Stimulated activated CD4-positive, alpha-beta T cell treated with anti-CD3 and anti-CD28 coated beads, Interleukin-2, amount 100 ng/mL, for 4 hours (primary cell): ENCODE measurements around the gene CMAS.
A peak's percentile ranks its signal among the peaks of the same experiment; 100 is the strongest.
"Not testable (repeated sequence)": the region's sequence is repeated elsewhere in the genome, so short reads cannot be mapped to it uniquely, and the experiment has no call there.

Source experiments
- DNase-seq: peaks from one replicate; pipeline ENCODE4 v3.0.0-alpha.2; 2020; ENCODE audit warnings: low read depth

The CMAS gene

GRCh38 chr12:22047494-22047893 is 1.5 kb downstream of the CMAS start:
- no peak for DNase-seq

- no peak for DNase-seq
Observed at GRCh38 chr12:22048351-22049041, 2.5 kb downstream of the CMAS start.

- DNase-seq: no peak
Observed at GRCh38 chr12:22050078-22050477, 4.1 kb downstream of the CMAS start.

DNA sequence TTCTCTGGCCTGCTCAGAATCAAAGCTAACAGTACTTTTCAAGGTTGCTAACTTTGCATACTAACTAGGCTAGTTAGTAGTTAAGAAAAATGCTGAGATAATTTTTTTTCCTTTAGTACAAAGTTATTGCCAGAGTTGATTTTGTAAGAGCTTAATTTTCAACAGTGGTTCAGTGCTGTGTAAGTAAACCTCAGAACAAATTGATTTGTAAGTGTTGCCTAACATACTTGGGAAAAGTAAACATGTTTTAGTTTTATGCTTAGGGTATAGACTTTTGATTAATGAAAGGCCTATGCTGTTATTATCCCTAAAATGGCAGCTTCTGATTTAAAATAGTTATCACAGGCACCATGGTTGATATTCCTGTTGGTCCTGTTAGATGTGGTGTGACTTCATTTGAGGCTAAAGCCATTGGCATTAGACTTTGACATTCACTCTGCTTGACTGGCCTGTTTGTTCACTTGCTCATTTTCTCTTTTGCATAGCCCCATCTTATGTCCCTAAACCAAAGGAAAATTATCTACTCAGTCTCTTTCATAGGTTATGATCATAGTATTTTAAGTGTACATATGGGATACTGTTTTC is 5.2 kb downstream of the CMAS start:
- no peak for DNase-seq

DNA sequence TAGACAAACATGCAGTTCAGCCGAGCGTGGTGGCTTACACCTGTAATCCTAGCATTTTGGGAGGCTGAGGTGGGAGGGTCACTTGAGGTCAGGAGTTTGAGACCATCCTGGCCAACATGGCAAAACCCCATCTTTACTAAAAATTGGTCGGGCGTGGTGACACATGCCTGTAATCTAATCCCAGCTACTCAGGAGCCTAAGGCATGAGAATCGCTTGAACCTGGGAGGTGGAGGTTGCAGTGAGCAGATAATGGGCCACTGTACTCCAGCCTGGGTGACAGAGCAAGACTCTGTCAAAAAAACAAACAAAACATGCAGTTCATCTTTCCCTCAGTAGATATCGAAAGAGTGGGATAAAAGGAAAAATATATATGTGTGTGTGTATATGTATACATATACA is 7.0 kb downstream of the CMAS start:
- not testable (repeated sequence) for DNase-seq

DNA sequence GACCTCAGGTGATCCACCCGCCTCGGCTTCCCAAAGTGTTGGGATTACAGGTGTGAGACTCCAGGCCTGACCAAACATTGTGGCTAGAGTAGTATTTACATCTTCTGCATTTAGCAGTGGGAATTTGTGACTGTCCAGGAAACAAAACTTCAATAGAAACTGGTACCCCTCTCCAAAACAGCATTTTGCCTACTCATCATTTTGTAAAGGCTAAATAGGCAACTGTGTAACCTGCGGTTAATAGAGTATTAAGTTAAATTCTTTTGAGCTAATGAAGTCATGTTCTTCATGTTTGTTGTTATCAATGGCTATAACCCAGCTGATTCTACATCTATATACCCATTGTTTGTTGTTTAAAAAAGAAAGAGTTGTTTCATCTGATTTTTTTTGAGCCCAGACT is 8.1 kb downstream of the CMAS start:
- DNase-seq: no peak

GRCh38 chr12:22056607-22057006 is 10.6 kb downstream of the CMAS start:
- no peak for DNase-seq

- no peak for DNase-seq
Observed at GRCh38 chr12:22059976-22060647, 14.1 kb downstream of the CMAS start.

DNA sequence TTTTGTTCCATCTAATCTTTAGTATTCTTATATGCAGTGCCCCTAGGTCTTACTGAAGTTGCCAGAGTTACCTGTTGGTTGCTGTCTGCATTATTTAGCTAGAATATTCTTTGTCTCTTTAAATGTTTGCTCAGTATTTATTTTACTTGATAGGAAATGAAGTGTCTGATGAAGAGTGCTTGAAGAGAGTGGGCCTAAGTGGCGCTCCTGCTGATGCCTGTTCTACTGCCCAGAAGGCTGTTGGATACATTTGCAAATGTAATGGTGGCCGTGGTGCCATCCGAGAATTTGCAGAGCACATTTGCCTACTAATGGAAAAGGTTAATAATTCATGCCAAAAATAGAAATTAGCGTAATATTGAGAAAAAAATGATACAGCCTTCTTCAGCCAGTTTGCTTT is 18.9 kb downstream of the CMAS start:
- DNase-seq: no peak

DNA sequence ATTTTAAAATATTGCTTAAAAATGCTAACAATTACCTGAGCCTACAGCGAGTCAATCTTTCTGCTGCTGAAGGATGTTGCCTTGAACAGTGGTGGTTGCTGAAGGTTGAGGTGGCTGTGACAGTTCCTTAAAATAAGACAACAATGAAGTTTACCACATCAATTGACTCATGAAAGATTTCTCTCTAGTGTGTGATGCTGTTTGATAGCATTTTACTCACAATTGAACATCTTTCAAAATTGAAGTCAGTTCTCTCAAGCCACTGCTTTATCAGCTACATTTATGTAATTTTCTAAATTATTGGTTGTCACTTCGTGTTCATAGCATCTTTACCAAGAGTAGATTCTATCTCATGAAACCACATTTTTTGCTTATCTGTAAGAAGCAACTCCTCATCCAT is 20.3 kb downstream of the CMAS start:
- DNase-seq: no peak

DNA sequence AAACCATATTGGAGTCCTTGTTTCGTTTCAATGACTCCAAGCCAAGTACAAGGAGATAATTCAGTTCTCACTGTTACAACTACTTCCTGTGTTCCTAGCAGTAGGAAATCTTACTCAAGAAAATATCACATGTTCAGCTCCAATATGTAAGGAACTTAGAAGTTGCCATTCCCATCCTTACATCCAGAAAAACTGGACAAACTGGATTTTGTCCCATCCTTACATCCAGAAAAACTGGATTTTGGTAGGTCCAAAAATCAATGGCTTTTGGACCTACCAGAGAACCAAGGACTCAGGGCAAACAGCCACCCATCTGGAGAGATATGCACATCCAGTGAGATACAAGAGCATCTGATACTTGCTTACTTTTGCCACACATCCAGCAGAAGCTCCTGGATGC is 23.8 kb downstream of the CMAS start:
- DNase-seq: no peak

GRCh38 chr12:22082190-22082701 is 36.2 kb downstream of the CMAS start:
- no peak for DNase-seq

- no peak for DNase-seq
Observed at GRCh38 chr12:22083167-22083566, 37.1 kb downstream of the CMAS start.

DNA sequence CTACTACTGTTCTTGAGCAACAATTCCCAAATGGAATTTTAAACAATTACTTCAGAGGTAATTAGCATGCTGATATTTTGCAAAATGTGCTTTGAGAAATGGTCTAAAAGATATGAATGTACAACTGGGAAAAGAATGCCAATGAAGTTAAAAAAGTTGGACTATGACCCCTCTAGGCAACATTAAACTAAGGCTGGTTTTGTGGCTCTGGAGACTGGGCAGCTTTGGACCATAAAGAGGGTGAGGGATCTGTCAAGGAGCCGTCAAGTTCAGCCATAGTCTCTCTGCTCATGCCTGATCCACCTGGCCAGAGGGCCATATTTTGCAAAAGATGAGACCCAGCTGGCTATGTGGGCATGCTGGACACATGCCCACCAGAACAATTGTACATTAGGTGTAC is 38.8 kb downstream of the CMAS start:
- no peak for DNase-seq

DNA sequence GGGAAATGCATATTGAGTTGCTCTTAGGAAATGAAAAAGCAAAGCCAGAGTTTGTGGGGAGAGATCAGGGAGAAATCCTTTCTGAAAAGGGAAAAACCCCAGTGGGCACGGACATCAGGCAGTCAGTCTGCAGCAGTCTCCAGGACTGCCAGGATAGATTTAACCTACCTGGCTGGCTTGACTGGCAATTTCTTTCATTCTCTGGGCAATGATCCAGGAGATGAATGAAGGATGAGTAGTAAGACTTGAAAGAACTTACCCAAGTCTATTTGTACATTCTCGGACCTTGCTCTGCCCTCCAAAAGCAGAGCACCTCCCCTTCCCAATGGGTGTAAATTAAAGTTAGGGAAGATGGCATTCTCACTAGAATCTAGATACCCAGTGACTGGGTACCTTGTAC is 42.9 kb downstream of the CMAS start:
- no peak for DNase-seq

GRCh38 chr12:22089486-22089885 is 43.5 kb downstream of the CMAS start:
- no peak for DNase-seq

DNA sequence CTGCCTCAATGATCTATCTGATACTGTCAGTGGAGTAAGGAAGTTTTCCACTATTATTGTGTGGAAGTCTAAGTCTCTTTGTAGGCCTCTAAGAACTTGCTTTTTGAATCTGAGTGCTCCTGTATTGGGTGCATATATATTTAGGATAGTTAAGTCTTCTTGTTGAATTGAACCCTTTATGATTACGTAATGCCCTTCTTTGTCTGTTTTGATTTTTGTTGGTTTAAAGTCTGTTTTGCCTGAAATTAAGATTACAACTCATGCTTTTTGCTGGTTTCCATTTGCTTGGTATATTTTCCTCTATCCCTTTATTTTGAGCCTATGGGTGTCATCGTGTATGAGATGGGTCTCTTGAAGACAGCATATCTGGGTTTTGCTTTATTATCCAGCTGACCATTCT is 53.0 kb downstream of the CMAS start:
- not testable (repeated sequence) for DNase-seq

GRCh38 chr12:22100958-22101748 is 55.1 kb downstream of the CMAS start:
- peak; percentile 11 for DNase-seq

DNA sequence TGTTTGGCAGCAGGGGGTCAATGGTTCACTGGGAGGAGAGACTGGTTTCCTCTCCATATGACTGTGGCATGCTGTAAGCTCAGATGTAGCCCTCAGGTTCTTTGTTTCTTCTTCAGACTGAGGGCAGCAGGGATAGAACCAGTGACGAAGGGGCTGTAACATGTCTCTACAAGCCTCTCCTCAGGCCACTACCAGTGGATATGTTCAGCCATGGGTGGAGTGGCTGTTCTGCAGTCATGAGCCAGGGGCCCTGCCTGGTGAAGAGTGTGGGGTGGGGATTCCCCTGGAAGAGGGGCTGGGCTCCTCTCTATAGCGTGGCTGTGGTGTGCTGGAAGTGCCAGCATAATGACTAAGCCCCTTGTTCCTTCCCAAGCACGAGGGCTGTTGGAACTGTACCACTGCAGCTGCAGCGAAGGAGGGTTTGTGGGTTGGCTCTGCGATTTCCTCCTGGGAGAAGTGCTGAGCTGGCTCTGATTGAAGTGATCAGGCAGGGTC is 55.8 kb downstream of the CMAS start:
- no peak for DNase-seq

DNA sequence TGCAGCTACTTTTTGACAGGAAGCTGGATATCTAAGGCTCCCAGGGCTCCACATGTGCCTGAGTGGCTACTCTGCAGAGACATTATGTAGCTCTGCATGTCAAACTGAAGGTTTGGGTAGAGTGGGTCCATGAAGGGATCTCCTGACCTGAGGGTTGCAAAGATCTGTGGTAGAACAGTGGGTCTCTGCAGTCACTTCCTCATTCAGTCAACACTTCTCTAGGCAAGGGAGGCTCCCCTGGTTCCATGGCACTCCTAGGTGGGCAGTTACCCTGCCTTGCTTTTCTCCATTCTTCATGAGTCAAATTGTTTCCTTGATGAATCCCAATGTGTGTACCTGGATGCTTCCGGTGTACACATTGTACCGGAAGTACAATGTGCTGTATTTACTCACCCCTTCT is 57.4 kb downstream of the CMAS start:
- DNase-seq: no peak

GRCh38 chr12:22105542-22105941 is 59.5 kb downstream of the CMAS start:
- DNase-seq: no peak

- no peak for DNase-seq
Observed at GRCh38 chr12:22110176-22110575, 64.2 kb downstream of the CMAS start.
